MM.1S (cell line): Measurements from ENCODE around the gene MAST3.

Experiments used
- DNase-seq: peaks from one replicate; pipeline ENCODE4 v3.0.0-alpha.2; 2015
- H2AFZ ChIP-seq: fragments of 300-600 bp; sonication (generic); 2 replicates; pipeline ENCODE4 v1.6.0; 2016; ENCODE audit warnings: antibody characterized with exemption, low read length
- H3F3A ChIP-seq: fragments of 300-600 bp; sonication (generic); 2 replicates; pipeline ENCODE4 v1.6.1; 2016; ENCODE audit warnings: mild to moderate bottlenecking, antibody characterized with exemption, low read length, moderate library complexity, mixed read lengths; ENCODE audit not compliant: insufficient read depth
- H3K27ac ChIP-seq: fragments of 300-600 bp; sonication (generic); 2 replicates; pipeline ENCODE4 v1.5.1; 2016; ENCODE audit warnings: mild to moderate bottlenecking, low read length
- H3K27me3 ChIP-seq: fragments of 300-600 bp; sonication (generic); replicated peaks from 2 replicates; pipeline ENCODE4 v1.6.0; 2016; ENCODE audit warnings: low read length; ENCODE audit not compliant: insufficient read depth
- H3K36me3 ChIP-seq: fragments of 300-600 bp; sonication (generic); replicated peaks from 2 replicates; pipeline ENCODE4 v1.6.1; 2016; ENCODE audit warnings: mild to moderate bottlenecking, low read length, mixed read lengths; ENCODE audit not compliant: insufficient read depth
- H3K4me1 ChIP-seq: fragments of 300-600 bp; sonication (generic); 2 replicates; pipeline ENCODE4 v1.6.1; 2016; ENCODE audit warnings: low read length, mixed read lengths
- H3K4me2 ChIP-seq: fragments of 300-600 bp; sonication (generic); 2 replicates; pipeline ENCODE4 v1.6.0; 2016; ENCODE audit warnings: low read depth, low read length
- H3K4me3 ChIP-seq: fragments of 300-600 bp; sonication (generic); 2 replicates; pipeline ENCODE4 v1.5.1; 2016; ENCODE audit warnings: low read length, mixed read lengths
- H3K79me2 ChIP-seq: fragments of 300-600 bp; sonication (generic); 2 replicates; pipeline ENCODE4 v1.6.1; 2016; ENCODE audit warnings: mixed run types, low read length, mixed read lengths
- H3K9ac ChIP-seq: fragments of 300-600 bp; sonication (generic); 2 replicates; pipeline ENCODE4 v1.6.1; 2016; ENCODE audit warnings: low read length, mixed read lengths
- H3K9me2 ChIP-seq: fragments of 300-600 bp; sonication (generic); replicated peaks from 2 replicates; pipeline ENCODE4 v1.6.1; 2016; ENCODE audit warnings: mild to moderate bottlenecking, low read length, mixed read lengths; ENCODE audit not compliant: insufficient read depth
- H3K9me3 ChIP-seq: fragments of 300-600 bp; sonication (generic); replicated peaks from 2 replicates; pipeline ENCODE4 v1.6.1; 2016; ENCODE audit warnings: mild to moderate bottlenecking, low read length, mixed read lengths; ENCODE audit not compliant: insufficient read depth
- H4K20me1 ChIP-seq: fragments of 300-600 bp; sonication (generic); 2 replicates; pipeline ENCODE4 v1.6.1; 2016; ENCODE audit warnings: mild to moderate bottlenecking, low read length, moderate library complexity, mixed read lengths; ENCODE audit not compliant: insufficient read depth
- CTCF ChIP-seq: fragments of 300-600 bp; sonication (generic); IDR thresholded peaks from 2 replicates; pipeline ENCODE4 v1.5.1; 2016; ENCODE audit warnings: antibody characterized with exemption, low read length, mixed read lengths
- EZH2 ChIP-seq: fragments of 300-600 bp; sonication (generic); optimal IDR thresholded peaks from 2 replicates; pipeline ENCODE3; 2017; ENCODE audit warnings: low read depth, mild to moderate bottlenecking, antibody characterized with exemption, low read length, mixed read lengths
- EZH2phosphoT487 ChIP-seq: fragments of 300-600 bp; sonication (generic); IDR thresholded peaks from 2 replicates; pipeline ENCODE4 v1.6.1; 2018; ENCODE audit warnings: antibody characterized with exemption, low read length

MAST3 gene

GRCh38 chr19:18197941-18198340 is 100.4 kb downstream of the MAST3 start:
- no peak overlapping the region for H2AFZ ChIP-seq
- H3K4me1 ChIP-seq = peaks cover 10% of the 10 kb centered on the region
- H4K20me1 ChIP-seq = no peaks in the 10 kb centered on the region
- no peak overlapping the region for H3K4me3 ChIP-seq
- no peak overlapping the region for H3K4me2 ChIP-seq
- no peak overlapping the region for H3K27ac ChIP-seq
- no peak overlapping the region for H3K9ac ChIP-seq
- no peak for DNase-seq
- TF ChIP-seq CTCF (no peak), EZH2 (no peak), EZH2phosphoT487 (no peak)
- no peaks in the 10 kb centered on the region for H3K36me3 ChIP-seq
- no peaks in the 10 kb centered on the region for H3K9me3 ChIP-seq
- no peaks in the 10 kb centered on the region for H3F3A ChIP-seq
- H3K27me3 ChIP-seq = no peaks in the 10 kb centered on the region
- H3K9me2 ChIP-seq = no peaks in the 10 kb centered on the region
- peaks cover 17% of the 10 kb centered on the region for H3K79me2 ChIP-seq

GRCh38 chr19:18198374-18198773 is 100.8 kb downstream of the MAST3 start:
- Histone ChIP-seq H3K79me2 (peaks cover 21% of the 10 kb centered on the region), H2AFZ (no peak overlapping the region), H3K4me1 (peaks cover 14% of the 10 kb centered on the region), H3K9ac (no peak overlapping the region), H3K9me3 (no peaks in the 10 kb centered on the region), H3K4me3 (no peak overlapping the region), H4K20me1 (no peaks in the 10 kb centered on the region), H3F3A (no peaks in the 10 kb centered on the region), H3K36me3 (no peaks in the 10 kb centered on the region), H3K27me3 (no peaks in the 10 kb centered on the region), H3K9me2 (no peaks in the 10 kb centered on the region), H3K4me2 (no peak overlapping the region), H3K27ac (no peak overlapping the region)
- TF ChIP-seq EZH2phosphoT487 (no peak), CTCF (no peak), EZH2 (no peak)
- no peak for DNase-seq
